ENCODE measurements around the gene SMAP2.

The SMAP2 gene

GRCh38 chr1:40421431-40422384 lies 48.2 kb downstream of the SMAP2 start:
- DNase-seq (ENCODE audit: low spot score) = no peak

- no peak for DNase-seq (ENCODE audit: low spot score)
Observed at GRCh38 chr1:40422630-40423263, 49.2 kb downstream of the SMAP2 start.

- DNase-seq (ENCODE audit: low spot score) = no peak
Observed at GRCh38 chr1:40423264-40423642, 49.7 kb downstream of the SMAP2 start.

- no peak for DNase-seq (ENCODE audit: low spot score)
Observed at GRCh38 chr1:40423951-40424618, 50.6 kb downstream of the SMAP2 start.

GRCh38 chr1:40425198-40425597 lies 51.7 kb downstream of the SMAP2 start:
- DNase-seq (ENCODE audit: low spot score) = no peak

GRCh38 chr1:40431385-40431784 lies 57.9 kb downstream of the SMAP2 start:
- DNase-seq (ENCODE audit: low spot score) = no peak

- DNase-seq (ENCODE audit: low spot score) = no peak
Observed at GRCh38 chr1:40432644-40433390, 59.3 kb downstream of the SMAP2 start.

- no peak for DNase-seq (ENCODE audit: low spot score)
Observed at GRCh38 chr1:40435471-40435870, 61.9 kb downstream of the SMAP2 start.

GRCh38 chr1:40435876-40436275 lies 62.3 kb downstream of the SMAP2 start:
- DNase-seq (ENCODE audit: low spot score) = no peak

GRCh38 chr1:40438391-40439015 lies 65.0 kb downstream of the SMAP2 start:
- DNase-seq (ENCODE audit: low spot score) = no peak

GRCh38 chr1:40439247-40439646 lies 65.7 kb downstream of the SMAP2 start:
- no peak for DNase-seq (ENCODE audit: low spot score)

- peak; percentile 96 for DNase-seq (ENCODE audit: low spot score)
Observed at GRCh38 chr1:40449684-40450494, 76.4 kb downstream of the SMAP2 start, which contains the start of gene ZFP69B. ZFP69B (plus strand) TSS chr1:40450476; CDS start chr1:40450962, 486 bp downstream.

GRCh38 chr1:40450495-40451237 lies 77.1 kb downstream of the SMAP2 start:
- DNase-seq (ENCODE audit: low spot score) = no peak

- DNase-seq (ENCODE audit: low spot score) = no peak
Observed at GRCh38 chr1:40451238-40451585, 77.7 kb downstream of the SMAP2 start.

GRCh38 chr1:40454873-40455272 lies 81.3 kb downstream of the SMAP2 start:
- DNase-seq (ENCODE audit: low spot score) = no peak

GRCh38 chr1:40462956-40463590 lies 89.5 kb downstream of the SMAP2 start:
- DNase-seq (ENCODE audit: low spot score) = no peak

GRCh38 chr1:40469327-40469726 lies 95.8 kb downstream of the SMAP2 start:
- no peak for DNase-seq (ENCODE audit: low spot score)
